B cell (primary cell): Measurements from ENCODE around the gene TENT4A.

Experiments used
- EZH2 ChIP-seq: IDR thresholded peaks from 2 replicates; pipeline ENCODE4 v1.6.1; 2012; ENCODE audit warnings: borderline replicate concordance, low read depth, mild to moderate bottlenecking, moderate library complexity, low read length; ENCODE audit not compliant: insufficient read depth, poor library complexity, severe bottlenecking
- TF ChIP-seq, protein P1 (sequence below): fragments of 200-600 bp; IDR thresholded peaks from one replicate; pipeline ENCODE4 v1.8.0; 2022; ENCODE audit warnings: antibody characterized with exemption, mild to moderate bottlenecking

GRCh38 chr5:6759983-6760382, 46.8 kb downstream of the TENT4A start:
- TF ChIP-seq, protein P1, sequence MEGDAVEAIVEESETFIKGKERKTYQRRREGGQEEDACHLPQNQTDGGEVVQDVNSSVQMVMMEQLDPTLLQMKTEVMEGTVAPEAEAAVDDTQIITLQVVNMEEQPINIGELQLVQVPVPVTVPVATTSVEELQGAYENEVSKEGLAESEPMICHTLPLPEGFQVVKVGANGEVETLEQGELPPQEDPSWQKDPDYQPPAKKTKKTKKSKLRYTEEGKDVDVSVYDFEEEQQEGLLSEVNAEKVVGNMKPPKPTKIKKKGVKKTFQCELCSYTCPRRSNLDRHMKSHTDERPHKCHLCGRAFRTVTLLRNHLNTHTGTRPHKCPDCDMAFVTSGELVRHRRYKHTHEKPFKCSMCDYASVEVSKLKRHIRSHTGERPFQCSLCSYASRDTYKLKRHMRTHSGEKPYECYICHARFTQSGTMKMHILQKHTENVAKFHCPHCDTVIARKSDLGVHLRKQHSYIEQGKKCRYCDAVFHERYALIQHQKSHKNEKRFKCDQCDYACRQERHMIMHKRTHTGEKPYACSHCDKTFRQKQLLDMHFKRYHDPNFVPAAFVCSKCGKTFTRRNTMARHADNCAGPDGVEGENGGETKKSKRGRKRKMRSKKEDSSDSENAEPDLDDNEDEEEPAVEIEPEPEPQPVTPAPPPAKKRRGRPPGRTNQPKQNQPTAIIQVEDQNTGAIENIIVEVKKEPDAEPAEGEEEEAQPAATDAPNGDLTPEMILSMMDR: no peak
- no peak for TF ChIP-seq EZH2
